Activated CD4-positive, alpha-beta memory T cell treated with anti-CD3 and anti-CD28 coated beads for 36 hours (primary cell): ENCODE measurements around the gene ANKMY1. TPM values are rescaled to one million over a fixed set of nuclear protein-coding genes. Genes with fewer than 3 reads are reported as not detected.

ENCODE experiments used
- CTCF ChIA-PET: fragments of 350-600 bp; sonication (Branson Sonifier 250); formaldehyde crosslinking; loops from one replicate; lab custom pipeline; 2021; ENCODE audit warnings: antibody characterized with exemption, inconsistent platforms; lab: Charles Lee
- POLR2A ChIA-PET: fragments of 350-600 bp; sonication (Branson Sonifier 250); formaldehyde crosslinking; loops from one replicate; lab custom pipeline; 2021; ENCODE audit warnings: antibody characterized with exemption; lab: Charles Lee
- DNase-seq: peaks from one replicate; pipeline ENCODE4 v3.0.0-alpha.2; 2020
- H3K27ac Mint-ChIP-seq: one replicate; pipeline ENCODE4 v1.8.0; 2021; ENCODE audit warnings: mixed read lengths
- H3K27me3 Mint-ChIP-seq: one replicate; pipeline ENCODE4 v1.8.0; 2021; ENCODE audit warnings: mixed read lengths
- H3K36me3 Mint-ChIP-seq: one replicate; pipeline ENCODE4 v1.8.0; 2021; ENCODE audit warnings: mixed read lengths
- H3K4me1 Mint-ChIP-seq: one replicate; pipeline ENCODE4 v1.8.0; 2021; ENCODE audit warnings: low read depth, mixed read lengths
- H3K4me3 Mint-ChIP-seq: one replicate; pipeline ENCODE4 v1.8.0; 2021; ENCODE audit warnings: mild to moderate bottlenecking, mixed read lengths
- H3K9me3 Mint-ChIP-seq: one replicate; pipeline ENCODE4 v1.8.0; 2021; ENCODE audit warnings: mixed read lengths
- intact Hi-C: fragments of 100-400 bp; cut with micrococcal nuclease; formaldehyde crosslinking; loops from one replicate; pipeline ENCODE4 v1.15.1; 2023
- total RNA-seq, 2 experiments: library from RNA; stranded (reverse); gene quantifications; one replicate each; pipeline ENCODE4 v1.2.3, GENCODE V29; 2021

ANKMY1 gene
- total RNA-seq, 2 experiments from 2014 or later, result 18.4 to 19.1 TPM

DNA sequence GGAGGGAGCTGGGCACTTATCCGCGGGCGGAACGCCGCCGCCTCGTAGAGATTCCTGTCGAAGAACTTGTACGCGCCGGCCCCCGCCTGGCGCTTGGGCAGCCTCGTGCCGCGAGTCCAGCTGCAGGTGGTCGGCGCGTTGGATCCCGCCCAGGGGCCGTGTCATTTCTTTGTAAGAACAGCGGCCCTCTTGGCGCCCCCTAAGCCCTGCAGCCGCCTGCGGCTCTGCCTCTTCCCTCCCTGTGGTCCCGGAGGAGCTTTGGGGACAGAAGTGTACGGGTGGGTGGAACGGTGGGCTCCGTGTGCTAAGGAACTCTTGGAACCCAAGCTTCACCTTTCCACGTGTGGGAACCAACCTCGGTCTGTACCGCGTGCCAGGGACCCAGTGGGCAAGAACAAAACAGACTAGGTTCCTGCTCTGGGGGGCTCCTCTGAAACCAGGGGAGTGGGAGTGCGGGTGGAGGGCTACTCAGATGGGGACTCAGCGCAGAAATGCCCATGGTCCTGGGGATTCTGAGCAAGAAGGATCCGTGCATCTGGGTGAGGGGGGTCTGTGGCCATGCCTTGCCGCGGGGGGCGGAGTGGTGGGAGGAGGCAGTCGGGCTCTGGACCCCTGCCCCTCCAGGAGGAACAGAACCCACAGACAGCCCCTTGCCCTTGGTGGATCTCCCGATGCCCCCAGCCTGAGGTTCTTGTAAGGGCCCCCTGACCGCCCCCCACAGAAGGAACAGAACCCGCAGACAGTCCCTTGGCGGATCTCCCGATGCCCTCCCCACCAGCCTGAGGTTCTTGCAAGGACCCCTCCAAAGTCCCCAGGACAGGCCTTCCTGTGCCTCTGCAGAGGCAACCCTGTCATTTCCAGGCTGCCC is 120.9 kb downstream of the ANKMY1 start:
- Mint-ChIP-seq H3K36me3 (no peaks in the 10 kb centered on the region), H3K27me3 (peaks cover 24% of the 10 kb centered on the region), H3K4me1 (peaks cover 14% of the 10 kb centered on the region), H3K27ac (no peak overlapping the region), H3K4me3 (peak overlapping the region; percentile 48), H3K9me3 (no peaks in the 10 kb centered on the region)
- CTCF ChIA-PET, result interaction anchor here (3.5 kb wide), 1 partner anchor 205 kb away, joined by 23 read pairs; no protein-coding TSS in a partner anchor
- DNase-seq, result no peak
- POLR2A ChIA-PET, result no interaction called here
- intact Hi-C loops, result no loop called here

DNA sequence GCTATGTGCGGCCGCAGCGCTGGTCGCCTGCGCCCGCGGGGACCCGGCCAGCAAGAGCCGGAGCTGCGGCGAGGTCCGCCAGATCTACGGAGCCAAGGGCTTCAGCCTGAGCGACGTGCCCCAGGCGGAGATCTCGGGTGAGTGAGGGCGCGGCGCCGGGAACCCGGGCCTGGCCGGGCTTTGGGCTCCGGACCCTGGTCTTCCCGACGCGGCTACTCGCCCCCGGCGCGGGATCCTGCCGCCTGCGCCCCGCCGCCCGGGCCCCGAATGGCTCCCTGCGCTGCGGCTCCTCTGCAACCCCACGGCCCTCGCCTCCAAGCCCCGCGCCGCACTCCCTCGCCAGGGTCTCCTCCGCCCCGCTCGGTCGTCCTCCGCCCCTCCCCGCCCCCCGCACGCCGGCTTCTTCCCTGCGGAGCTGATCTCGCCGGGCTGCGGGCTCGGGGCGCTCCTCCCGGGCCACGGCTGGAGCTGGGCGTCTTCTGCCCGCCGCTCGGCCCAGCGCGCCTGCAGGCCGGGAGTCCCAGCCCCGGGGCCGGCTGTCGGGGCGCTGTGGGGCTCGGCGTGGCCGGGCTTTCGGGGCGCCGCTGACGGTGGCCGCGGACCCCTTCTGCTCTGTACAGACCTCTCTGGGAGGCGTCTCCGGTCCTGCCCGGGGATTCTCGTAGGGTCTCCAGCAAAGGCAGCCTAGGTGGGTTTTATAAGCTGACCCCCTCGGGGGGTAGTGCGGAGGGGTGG is 121.7 kb downstream of the ANKMY1 start:
- peaks cover 24% of the 10 kb centered on the region for H3K27me3 Mint-ChIP-seq
- intact Hi-C loops, result no loop called here
- H3K4me3 Mint-ChIP-seq, result peak overlapping the region; percentile 48
- no peaks in the 10 kb centered on the region for H3K36me3 Mint-ChIP-seq
- peaks cover 14% of the 10 kb centered on the region for H3K4me1 Mint-ChIP-seq
- DNase-seq, result no peak
- ChIA-PET CTCF (interaction anchor here (0.8 to 3.5 kb wide), 2 partner anchors 204 to 230 kb away, joined by 3 to 23 read pairs; no protein-coding TSS in a partner anchor), POLR2A (no interaction called here)
- no peak overlapping the region for H3K27ac Mint-ChIP-seq
- H3K9me3 Mint-ChIP-seq, result no peaks in the 10 kb centered on the region

DNA sequence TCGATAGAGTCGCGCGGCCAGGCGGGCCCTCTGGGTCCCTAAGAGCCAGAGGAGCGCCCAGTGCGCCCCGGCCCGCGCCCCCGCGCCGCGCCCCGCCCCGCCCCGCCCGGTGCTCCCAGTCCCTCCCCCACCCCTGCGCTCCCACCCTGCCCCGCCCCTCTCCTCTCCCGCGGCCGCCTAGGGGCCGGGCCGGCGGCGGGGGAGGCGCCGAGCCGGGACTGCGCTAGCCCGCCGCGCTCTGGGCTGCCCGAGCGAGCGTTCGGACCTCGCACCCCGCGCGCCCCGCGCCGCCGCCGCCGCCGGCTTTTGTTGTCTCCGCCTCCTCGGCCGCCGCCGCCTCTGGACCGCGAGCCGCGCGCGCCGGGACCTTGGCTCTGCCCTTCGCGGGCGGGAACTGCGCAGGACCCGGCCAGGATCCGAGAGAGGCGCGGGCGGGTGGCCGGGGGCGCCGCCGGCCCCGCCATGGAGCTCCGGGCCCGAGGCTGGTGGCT is 122.3 kb downstream of the ANKMY1 start, which contains the start of gene GPC1:
Gene GPC1, plus strand, starts transcription at position 207 of the 491 bp plus-strand sequence. Its CDS starts 256 bp downstream, at position 463.
- no peaks in the 10 kb centered on the region for H3K36me3 Mint-ChIP-seq
- peaks cover 14% of the 10 kb centered on the region for H3K4me1 Mint-ChIP-seq
- intact Hi-C loops, result no loop called here
- H3K4me3 Mint-ChIP-seq, result peak within 1 kb of the TSS; percentile 76
- ChIA-PET POLR2A (no interaction called here), CTCF (interaction anchor here (0.8 to 3.5 kb wide), 2 partner anchors 203 to 230 kb away, joined by 3 to 23 read pairs; no protein-coding TSS in a partner anchor)
- no peak within 1 kb of the TSS for H3K27ac Mint-ChIP-seq
- no peaks in the 10 kb centered on the region for H3K9me3 Mint-ChIP-seq
- H3K27me3 Mint-ChIP-seq, result peaks cover 24% of the 10 kb centered on the region
- no peak for DNase-seq

GRCh38 chr2:240434728-240435456 is 122.9 kb downstream of the ANKMY1 start:
- Mint-ChIP-seq H3K27me3 (peaks cover 24% of the 10 kb centered on the region), H3K4me1 (peaks cover 14% of the 10 kb centered on the region), H3K9me3 (no peaks in the 10 kb centered on the region), H3K4me3 (peak overlapping the region; percentile 76), H3K36me3 (no peaks in the 10 kb centered on the region), H3K27ac (no peak overlapping the region)
- CTCF ChIA-PET, result interaction anchor here (3.5 kb wide), 1 partner anchor 203 kb away, joined by 23 read pairs; no protein-coding TSS in a partner anchor
- intact Hi-C loops, result no loop called here
- peak; percentile 88 for DNase-seq
- POLR2A ChIA-PET, result no interaction called here

DNA sequence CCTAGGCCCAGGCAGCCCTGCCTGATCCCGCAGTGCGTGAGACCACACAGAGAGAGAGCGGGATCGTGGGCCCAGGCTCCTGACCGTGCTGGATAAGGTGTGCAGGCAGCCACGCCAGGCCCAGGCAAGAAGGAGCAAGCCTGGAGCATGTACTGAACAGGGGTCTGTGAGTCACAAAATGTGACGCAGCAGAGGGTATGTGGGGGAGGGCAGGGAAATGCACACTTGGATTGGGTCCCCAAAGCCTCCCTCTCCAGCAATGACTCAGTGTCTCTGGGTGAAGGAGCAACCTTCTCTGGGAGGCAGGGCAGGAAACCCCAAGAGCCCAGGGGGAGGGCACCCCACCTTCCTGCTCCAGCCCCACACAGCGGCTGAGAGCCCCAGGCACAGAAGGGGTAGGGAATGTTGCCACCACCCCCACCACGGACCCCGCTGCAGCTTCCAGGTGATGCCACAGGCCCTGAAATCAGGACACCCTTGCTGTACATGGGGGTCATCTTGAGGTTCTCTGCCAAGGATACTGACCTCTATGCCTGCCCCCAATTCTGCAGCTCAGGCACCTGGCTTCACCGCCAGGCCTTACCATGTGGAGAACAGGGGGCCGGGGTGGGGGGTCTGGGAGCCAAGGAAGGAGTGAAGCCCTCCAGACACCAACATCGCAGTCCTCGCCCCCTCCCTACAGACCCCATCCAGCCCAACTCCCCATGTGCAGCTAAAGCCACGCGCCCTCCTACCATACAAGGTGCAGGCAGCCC is 123.6 kb downstream of the ANKMY1 start:
- Mint-ChIP-seq H3K4me1 (peaks cover 14% of the 10 kb centered on the region), H3K27ac (no peak overlapping the region), H3K27me3 (peaks cover 24% of the 10 kb centered on the region), H3K9me3 (peaks cover under 1% of the 10 kb centered on the region), H3K36me3 (no peaks in the 10 kb centered on the region), H3K4me3 (peak overlapping the region; percentile 76)
- POLR2A ChIA-PET, result no interaction called here
- peak; percentile 67 for DNase-seq
- CTCF ChIA-PET, result interaction anchor here (3.5 kb wide), 1 partner anchor 202 kb away, joined by 23 read pairs; no protein-coding TSS in a partner anchor
- intact Hi-C loops, result no loop called here

GRCh38 chr2:240432820-240433801 is 124.7 kb downstream of the ANKMY1 start:
- intact Hi-C loops, result no loop called here
- CTCF ChIA-PET, result no interaction called here

GRCh38 chr2:240432430-240432819 is 125.4 kb downstream of the ANKMY1 start:
- ChIA-PET CTCF (no interaction called here), POLR2A (no interaction called here)
- intact Hi-C loops, result no loop called here
- Mint-ChIP-seq H3K4me1 (peaks cover 23% of the 10 kb centered on the region), H3K36me3 (no peaks in the 10 kb centered on the region), H3K4me3 (no peak overlapping the region), H3K9me3 (peaks cover 8% of the 10 kb centered on the region), H3K27ac (no peak overlapping the region), H3K27me3 (peaks cover 26% of the 10 kb centered on the region)
- no peak for DNase-seq

More at GRCh38 chr2:240432820-240433801, 124.7 kb downstream of the ANKMY1 start:
- Mint-ChIP-seq H3K27me3 (peaks cover 28% of the 10 kb centered on the region), H3K27ac (no peak overlapping the region), H3K4me3 (peak overlapping the region; percentile 50), H3K4me1 (peaks cover 22% of the 10 kb centered on the region), H3K9me3 (peaks cover 8% of the 10 kb centered on the region), H3K36me3 (no peaks in the 10 kb centered on the region)
- POLR2A ChIA-PET, result no interaction called here
- DNase-seq, result no peak

DNA sequence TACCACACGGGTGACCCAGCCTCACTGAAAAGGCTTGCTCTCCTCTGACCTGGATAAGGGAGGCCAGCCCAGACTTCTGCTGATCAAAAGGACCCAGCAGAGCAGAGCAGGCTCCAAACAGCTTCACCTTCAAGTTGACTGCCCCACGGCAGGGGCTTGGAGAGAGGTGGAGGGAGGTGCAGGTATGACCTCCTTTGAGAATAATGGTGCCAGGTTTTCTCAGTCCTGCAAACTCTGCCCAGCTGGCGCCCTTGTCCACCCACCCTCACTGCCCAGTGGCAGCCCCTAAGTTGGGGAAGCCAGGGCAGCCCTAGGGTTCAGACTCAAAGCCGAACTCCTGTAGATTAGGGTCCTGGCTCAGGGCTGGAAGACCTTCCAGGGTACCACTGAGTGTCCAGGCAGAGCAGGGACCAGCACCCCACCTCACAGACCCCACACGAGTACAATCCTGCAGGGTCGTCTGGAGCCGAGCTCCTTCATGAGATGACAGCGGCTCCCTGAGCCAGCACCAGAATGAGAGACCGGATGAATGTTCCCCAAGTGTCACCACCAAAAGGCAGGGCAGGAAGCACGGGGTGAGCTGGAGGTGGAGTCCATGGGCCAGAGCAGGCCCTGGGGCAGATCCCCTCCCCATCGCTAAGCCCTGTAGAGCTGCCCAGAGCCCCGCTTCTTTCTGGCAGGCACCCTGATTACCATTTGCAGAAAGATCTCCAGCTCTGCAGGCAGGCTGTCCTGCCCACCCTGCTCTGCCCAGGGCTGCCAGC is 125.9 kb downstream of the ANKMY1 start:
- no peak overlapping the region for H3K27ac Mint-ChIP-seq
- ChIA-PET CTCF (no interaction called here), POLR2A (no interaction called here)
- no peak for DNase-seq
- peaks cover 26% of the 10 kb centered on the region for H3K4me1 Mint-ChIP-seq
- no peaks in the 10 kb centered on the region for H3K36me3 Mint-ChIP-seq
- intact Hi-C loops, result no loop called here
- H3K9me3 Mint-ChIP-seq, result peaks cover 8% of the 10 kb centered on the region
- peaks cover 21% of the 10 kb centered on the region for H3K27me3 Mint-ChIP-seq
- H3K4me3 Mint-ChIP-seq, result no peak overlapping the region

DNA sequence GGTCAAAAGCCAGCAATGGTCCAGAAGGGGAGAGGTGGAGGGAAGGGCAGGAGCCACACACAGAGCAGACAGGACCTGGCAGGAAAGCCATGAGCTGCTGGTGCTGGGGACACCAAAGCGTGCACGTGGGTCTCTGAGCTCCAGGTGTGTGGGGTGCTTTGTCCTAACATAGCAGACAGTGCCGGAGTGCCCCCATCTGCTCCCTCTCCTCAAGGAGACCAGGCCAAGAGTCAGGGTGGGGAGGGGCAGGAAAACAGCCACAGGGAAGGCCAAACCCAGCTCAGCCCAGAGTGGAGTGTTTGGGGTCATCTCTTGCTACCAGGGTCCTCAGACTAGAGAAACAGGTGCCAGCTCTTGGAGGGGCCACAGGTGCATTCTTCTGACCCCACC is 126.5 kb downstream of the ANKMY1 start:
- Mint-ChIP-seq H3K36me3 (no peaks in the 10 kb centered on the region), H3K4me1 (peaks cover 30% of the 10 kb centered on the region), H3K9me3 (peaks cover 11% of the 10 kb centered on the region), H3K27me3 (peaks cover 20% of the 10 kb centered on the region), H3K27ac (no peak overlapping the region), H3K4me3 (no peak overlapping the region)
- intact Hi-C loops, result no loop called here
- DNase-seq, result no peak
- POLR2A ChIA-PET, result no interaction called here
- CTCF ChIA-PET, result no interaction called here

GRCh38 chr2:240430595-240430994 is 127.2 kb downstream of the ANKMY1 start:
- Mint-ChIP-seq H3K4me1 (peaks cover 30% of the 10 kb centered on the region), H3K27ac (no peak overlapping the region), H3K4me3 (no peak overlapping the region), H3K27me3 (peaks cover 25% of the 10 kb centered on the region), H3K9me3 (peaks cover 11% of the 10 kb centered on the region), H3K36me3 (no peaks in the 10 kb centered on the region)
- DNase-seq, result no peak
- intact Hi-C loops, result no loop called here
- ChIA-PET POLR2A (no interaction called here), CTCF (interaction anchor here (0.6 kb wide), 1 partner anchor 279 kb away, joined by 3 read pairs; no protein-coding TSS in a partner anchor)
